H1 (cell line): ENCODE measurements around the gene NIFK. TPM values are rescaled to one million over a fixed set of nuclear protein-coding genes. Genes with fewer than 3 reads are reported as not detected.

Experiments
- CTCF ChIA-PET: fragments of 300-600 bp; sonication (Branson Sonifier 250); formaldehyde crosslinking; loops from one replicate; lab custom pipeline; 2021; ENCODE audit not compliant: partially characterized antibody; lab: Charles Lee
- POLR2A ChIA-PET: fragments of 300-600 bp; sonication (Branson Sonifier 250); formaldehyde crosslinking; loops from one replicate; lab custom pipeline; 2021; ENCODE audit warnings: inconsistent platforms; ENCODE audit not compliant: partially characterized antibody; lab: Charles Lee
- DNase-seq, 2 experiments: peaks; one replicate each; pipeline versions ENCODE4 v3.0.0 to v3.0.0-alpha.2; 2010 to 2022; ENCODE audit warnings: low spot score in 2 of 2, low read depth in 1 of 2, mixed read lengths in 1 of 2
- FAIRE-seq: peaks from 2 replicates; lab custom pipeline; 2011; peaks lifted over from hg19 to GRCh38; lab: Jason Lieb, UNC
- H2AFZ ChIP-seq: 2 replicates; pipeline ENCODE4 v1.8.1; 2012; ENCODE audit warnings: low read length, inconsistent platforms
- H2AK5ac ChIP-seq: 2 replicates; pipeline ENCODE4 v1.6.1; 2013; ENCODE audit warnings: low read depth, low read length
- H2BK120ac ChIP-seq: replicated peaks from 2 replicates; pipeline ENCODE3; 2013; ENCODE audit warnings: low read depth, low read length, inconsistent platforms
- H2BK12ac ChIP-seq: 2 replicates; pipeline ENCODE4 v1.6.1; 2013; ENCODE audit warnings: low read depth, low read length
- H2BK15ac ChIP-seq: 2 replicates; pipeline ENCODE4 v1.6.1; 2013; ENCODE audit warnings: low read length
- H2BK20ac ChIP-seq: 2 replicates; pipeline ENCODE4 v1.6.1; 2013; ENCODE audit warnings: low read length
- H2BK5ac ChIP-seq: 2 replicates; pipeline ENCODE4 v1.6.1; 2013; ENCODE audit warnings: low read depth, low read length
- H3K14ac ChIP-seq: 2 replicates; pipeline ENCODE4 v1.6.1; 2013; ENCODE audit warnings: inconsistent platforms; ENCODE audit not compliant: insufficient read length
- H3K18ac ChIP-seq: 2 replicates; pipeline ENCODE4 v1.6.1; 2013; ENCODE audit warnings: low read length; ENCODE audit errors: extremely low read depth
- H3K23ac ChIP-seq: 2 replicates; pipeline ENCODE4 v1.6.1; 2013; ENCODE audit warnings: inconsistent platforms; ENCODE audit not compliant: insufficient read length
- H3K23me2 ChIP-seq: 2 replicates; pipeline ENCODE4 v1.6.1; 2013; ENCODE audit warnings: low read depth, low read length
- H3K27ac ChIP-seq: 2 replicates; pipeline ENCODE4 v1.6.1; 2011; ENCODE audit warnings: low read depth, low read length, inconsistent platforms
- H3K27me3 ChIP-seq, 4 experiments: replicated peaks in 1 of 4; 1 replicate in 1 of 4; 2 replicates in 3 of 4; pipeline versions ENCODE4 v1.6.1 to v1.8.1; 2011 to 2013; ENCODE audit warnings: low read length in 3 of 4, mild to moderate bottlenecking in 3 of 4, inconsistent platforms in 2 of 4, mixed read lengths in 2 of 4, moderate library complexity in 1 of 4; ENCODE audit not compliant: control insufficient read depth in 3 of 4, insufficient read depth in 3 of 4; ENCODE audit errors: extremely low read depth in 1 of 4
- H3K36me3 ChIP-seq, 4 experiments: 2 replicates each; pipeline versions ENCODE4 v1.6.1 to v1.8.1; 2011 to 2013; ENCODE audit warnings: mild to moderate bottlenecking in 4 of 4, low read length in 3 of 4, moderate library complexity in 2 of 4, control low read depth in 1 of 4, inconsistent platforms in 1 of 4; ENCODE audit not compliant: insufficient read depth in 4 of 4, control insufficient read depth in 2 of 4
- H3K4ac ChIP-seq: replicated peaks from 2 replicates; pipeline ENCODE3; 2013; ENCODE audit warnings: low read length, low read depth, mixed read lengths, inconsistent platforms; ENCODE audit not compliant: insufficient read length
- H3K4me1 ChIP-seq, 4 experiments: replicated peaks in 1 of 4; 1 replicate in 1 of 4; 2 replicates in 3 of 4; pipeline versions ENCODE4 v1.6.1 to v1.8.1; 2011 to 2013; ENCODE audit warnings: low read length in 3 of 4, inconsistent platforms in 2 of 4, mixed read lengths in 1 of 4; ENCODE audit not compliant: insufficient read depth in 4 of 4, control insufficient read depth in 3 of 4
- H3K4me2 ChIP-seq, 2 experiments: 2 replicates each; pipeline versions ENCODE4 v1.6.1 to v1.8.1; 2011 to 2013; ENCODE audit warnings: low read depth in 2 of 2, low read length in 2 of 2, control low read depth in 1 of 2, inconsistent platforms in 1 of 2, mild to moderate bottlenecking in 1 of 2; ENCODE audit not compliant: insufficient read depth in 1 of 2
- H3K4me3 ChIP-seq, 4 experiments: fragments of 200-600, 300-600 bp in 1 of 4; sonication (generic), shearing (Covaris generic), sonication (Bioruptor Twin) in 1 of 4; 2 replicates each; pipeline versions ENCODE4 v1.5.1 to v1.8.1; 2011 to 2016; ENCODE audit warnings: low read length in 4 of 4, low read depth in 3 of 4, control low read depth in 2 of 4, inconsistent platforms in 2 of 4, mild to moderate bottlenecking in 2 of 4, mixed read lengths in 1 of 4, moderate library complexity in 1 of 4; ENCODE audit not compliant: insufficient read depth in 2 of 4; ENCODE audit errors: extremely low read depth in 1 of 4
- H3K56ac ChIP-seq: replicated peaks from 2 replicates; pipeline ENCODE3; 2013; ENCODE audit warnings: low read depth, mild to moderate bottlenecking, mixed read lengths, low read length, inconsistent platforms; ENCODE audit not compliant: insufficient read length
- H3K79me1 ChIP-seq: 2 replicates; pipeline ENCODE4 v1.6.1; 2013; ENCODE audit warnings: low read depth, low read length, control low read depth
- H3K79me2 ChIP-seq, 2 experiments: 2 replicates each; pipeline versions ENCODE4 v1.6.1 to v1.8.1; 2012 to 2013; ENCODE audit warnings: low read length in 2 of 2, mild to moderate bottlenecking in 2 of 2, inconsistent platforms in 1 of 2; ENCODE audit not compliant: insufficient read depth in 2 of 2, control insufficient read depth in 1 of 2
- H3K9ac ChIP-seq, 4 experiments: replicated peaks in 1 of 4; 1 replicate in 1 of 4; 2 replicates in 3 of 4; pipeline versions ENCODE4 v1.6.1 to v1.8.1; 2011 to 2013; ENCODE audit warnings: low read depth in 3 of 4, low read length in 3 of 4, control low read depth in 2 of 4, mild to moderate bottlenecking in 2 of 4, moderate library complexity in 2 of 4, inconsistent platforms in 1 of 4; ENCODE audit errors: extremely low read depth in 1 of 4
- H3K9me3 ChIP-seq, 2 experiments: 2 replicates each; pipeline versions ENCODE4 v1.6.1 to v1.8.1; 2012 to 2013; ENCODE audit warnings: mild to moderate bottlenecking in 2 of 2, moderate library complexity in 2 of 2, control low read depth in 1 of 2, inconsistent platforms in 1 of 2, low read depth in 1 of 2, low read length in 1 of 2, mixed read lengths in 1 of 2; ENCODE audit not compliant: insufficient read depth in 2 of 2
- H4K20me1 ChIP-seq, 2 experiments: replicated peaks in 1 of 2; 2 replicates each; pipeline versions ENCODE3 to v1.8.1; 2011 to 2013; ENCODE audit warnings: inconsistent platforms in 2 of 2, low read length in 2 of 2, mild to moderate bottlenecking in 1 of 2; ENCODE audit not compliant: insufficient read depth in 2 of 2, control insufficient read depth in 1 of 2
- H4K5ac ChIP-seq: 2 replicates; pipeline ENCODE4 v1.6.1; 2013; ENCODE audit warnings: low read length, low read depth, mixed read lengths, inconsistent platforms; ENCODE audit not compliant: insufficient read length
- H4K8ac ChIP-seq: 2 replicates; pipeline ENCODE4 v1.8.0; 2013; ENCODE audit warnings: mild to moderate bottlenecking, moderate library complexity, low read length, inconsistent platforms; ENCODE audit not compliant: insufficient read depth; ENCODE audit errors: extremely low read depth
- H4K91ac ChIP-seq: replicated peaks from 2 replicates; pipeline ENCODE3; 2013; ENCODE audit warnings: low read length, mixed read lengths, inconsistent platforms; ENCODE audit not compliant: insufficient read length
- EGR1 ChIP-seq: IDR thresholded peaks from 2 replicates; pipeline ENCODE4 v1.6.1; 2011; ENCODE audit warnings: low read depth, low read length, borderline replicate concordance
- EP300 ChIP-seq, 2 experiments: IDR thresholded peaks; 1 replicate in 1 of 2; 2 replicates in 1 of 2; pipeline ENCODE4 v1.6.1; 2011 to 2012; ENCODE audit warnings: low read depth in 2 of 2, low read length in 2 of 2, mild to moderate bottlenecking in 2 of 2, borderline replicate concordance in 1 of 2, inconsistent platforms in 1 of 2, moderate library complexity in 1 of 2
- HDAC6 ChIP-seq: IDR thresholded peaks from one replicate; pipeline ENCODE4 v1.7.1; 2012; ENCODE audit warnings: low read depth, mild to moderate bottlenecking, inconsistent platforms, low read length, moderate library complexity
- JUND ChIP-seq: IDR thresholded peaks from 2 replicates; pipeline ENCODE4 v1.6.1; 2011; ENCODE audit warnings: mild to moderate bottlenecking, improper control_type of control experiment, low read length
- POLR2A ChIP-seq, 2 experiments: IDR thresholded peaks; 1 replicate in 1 of 2; 2 replicates in 1 of 2; pipeline ENCODE4 v1.6.1; 2011; ENCODE audit warnings: low read depth in 2 of 2, low read length in 2 of 2, mild to moderate bottlenecking in 2 of 2; ENCODE audit errors: control extremely low read depth in 1 of 2
- RBBP5 ChIP-seq: IDR thresholded peaks from 2 replicates; pipeline ENCODE4 v1.7.1; 2012; ENCODE audit warnings: low read depth, mild to moderate bottlenecking, inconsistent platforms, low read length, moderate library complexity, borderline replicate concordance
- RNF2 ChIP-seq: fragments of 200-900, 300-1000 bp; sonication (generic); IDR thresholded peaks from 2 replicates; pipeline ENCODE4 v1.7.1; 2016; ENCODE audit warnings: borderline replicate concordance, low read depth, mild to moderate bottlenecking, antibody characterized with exemption, low read length; ENCODE audit not compliant: poor library complexity, severe bottlenecking; ENCODE audit errors: missing control alignments
- WGBS, 2 experiments: shearing (Covaris generic) in 1 of 2; methylation state at CpG; one replicate each; pipeline versions ENCODE4 v1.1.6 to v1.1.7; 2013 to 2015; ENCODE audit warnings: low lambda C conversion rate in 2 of 2, mixed read lengths in 2 of 2, inconsistent platforms in 1 of 2, low coverage in 1 of 2, missing lambda C conversion rate in 1 of 2; ENCODE audit not compliant: insufficient replicate concordance in 2 of 2, insufficient coverage in 1 of 2, insufficient read length in 1 of 2; ENCODE audit errors: extremely low coverage in 1 of 2, missing lambda C conversion rate in 1 of 2; 5-methylcytosine and 5-hydroxymethylcytosine counted together
- polyA plus RNA-seq, 7 experiments: library from polyadenylated mRNA; depleted of rRNA in 3 of 7; stranded (reverse) in 5 of 7; unstranded in 2 of 7; fragments of >200 nt in 5 of 7; fragments of 200-250 nt in 2 of 7; gene quantifications; 1 replicate in 5 of 7; 2 replicates in 1 of 7; 4 replicates in 1 of 7; pipeline versions ENCODE4 v1.2.1 to v1.2.3, GENCODE V29; 2011 to 2013; ENCODE audit warnings: missing spikeins in 2 of 7, mixed read lengths in 2 of 7
- total RNA-seq: library from RNA; stranded (reverse); fragmentation: NEBNext Ultra II Directional; extraction: Animal tissue kit (Norgen Biotek cat#: 25700); gene quantifications from 2 replicates; pipeline ENCODE4 v1.2.1, GENCODE V29; 2021

Gene NIFK
- total and polyA plus RNA-seq, 2 of the 8 experiments (the other 6 are each of a cell fraction or from before 2014, with no cell fraction given) = 24.4 to 117 TPM

DNA sequence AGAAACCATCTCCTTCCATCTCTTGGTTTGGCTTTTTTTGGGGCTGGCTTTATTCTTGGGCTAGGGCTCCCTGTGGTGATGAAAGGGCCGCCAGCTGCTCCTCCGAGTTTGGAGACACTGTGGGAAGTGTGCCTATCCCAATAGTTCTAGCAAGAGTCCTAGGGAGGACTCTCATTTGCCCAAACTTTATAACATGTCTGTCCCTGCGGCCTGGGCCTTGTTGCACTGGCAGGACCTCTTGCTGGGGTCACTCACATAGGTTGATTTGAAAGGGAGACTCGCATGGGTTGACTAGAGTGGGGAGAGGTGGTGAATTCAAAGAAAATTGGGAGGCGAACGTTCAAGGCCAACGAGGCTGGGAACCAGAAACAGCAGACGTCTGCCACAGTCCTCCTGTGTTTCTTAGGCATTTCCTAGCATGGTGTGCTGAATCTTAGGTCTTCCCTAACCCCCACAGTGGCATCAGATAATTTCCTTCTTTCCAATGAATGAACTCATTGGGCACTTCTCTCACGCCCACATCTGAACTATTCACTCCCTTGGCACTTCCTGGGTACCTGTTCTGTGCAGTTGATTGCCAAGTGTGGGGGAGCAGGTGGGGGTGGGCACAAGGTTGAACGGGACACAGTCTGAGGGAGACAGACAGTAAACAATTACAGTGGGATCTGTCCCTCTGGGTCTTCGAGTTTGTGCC is 26.8 kb downstream of the NIFK start:
- Histone ChIP-seq H3K23me2 (no peaks in the 10 kb centered on the region), H3K4me3 (no peak overlapping the region), H3K36me3 (no peaks in the 10 kb centered on the region), H3K4me1 (peaks cover 0 to 6% (median 0%) of the 10 kb centered on the region in 4 experiments; a peak in 2 of 7 replicates), H2BK5ac (no peak overlapping the region), H3K27me3 (no peaks in the 10 kb centered on the region), H4K91ac (no peak overlapping the region), H3K9ac (no peak overlapping the region), H3K14ac (no peak overlapping the region), H4K5ac (no peak overlapping the region), H2BK15ac (no peak overlapping the region), H3K56ac (no peak overlapping the region), H3K23ac (no peak overlapping the region), H3K9me3 (no peaks in the 10 kb centered on the region), H2AK5ac (no peak overlapping the region), H4K8ac (no peak overlapping the region), H2BK20ac (0 out of 2 replicates have a peak overlapping the region, but pooled peaks have one; percentile 36), H3K4me2 (no peak overlapping the region), H3K4ac (no peak overlapping the region), H3K79me2 (no peaks in the 10 kb centered on the region), H3K18ac (no peak overlapping the region), H3K27ac (no peak overlapping the region), H2BK12ac (no peak overlapping the region), H3K79me1 (no peaks in the 10 kb centered on the region), H4K20me1 (peaks cover 0 to 2% of the 10 kb centered on the region in 2 experiments), H2AFZ (peak overlapping the region; percentile 4; the same call in 1 of the 2 replicates), H2BK120ac (no peak overlapping the region)
- 84% methylated on average over 11 of the region's 11 CpGs; no CpG with 5 or more reads in 1 of the 2 experiments for WGBS, 2 experiments
- DNase-seq (no peak), FAIRE-seq (no peak)
- TF ChIP-seq POLR2A (IDR thresholded peaks at IDR 0.05; ENCODE audit: control extremely low read depth in 1 of 2, low read depth in 2 of 2, low read length in 2 of 2) (no peak), JUND (no peak), EP300 (IDR thresholded peaks at IDR 0.05; ENCODE audit: borderline replicate concordance in 1 of 2, low read depth in 2 of 2, low read length in 2 of 2) (no peak), RBBP5 (no peak), RNF2 (no peak), HDAC6 (no peak), EGR1 (no peak)
- CTCF ChIA-PET = no interaction called here
- POLR2A ChIA-PET = interaction anchor here (1.3 to 2.7 kb wide), 3 partner anchors 27 to 180 kb away, joined by 3 to 6 read pairs (median 5); partner anchors contain the start of gene RNU4ATAC
